Testis (tissue), 3 donors: Measurements from ENCODE around the gene SPACDR. TPM values are rescaled to one million over a fixed set of nuclear protein-coding genes. Genes with fewer than 3 reads are reported as not detected.

Experiments used
- DNase-seq: peaks from one replicate; pipeline ENCODE4 v3.0.0-alpha.2; 2019
- H3K27ac ChIP-seq, 2 donors: fragments of 200-600 bp; sonication (generic); one replicate each; pipeline ENCODE4 v1.5.1; 2019
- H3K27me3 ChIP-seq: fragments of 200-600 bp; sonication (generic); one replicate; pipeline ENCODE4 v1.5.1; 2019
- H3K36me3 ChIP-seq: fragments of 200-600 bp; sonication (generic); one replicate; pipeline ENCODE4 v1.5.1; 2017; ENCODE audit warnings: low read depth; ENCODE audit errors: missing control alignments
- H3K4me1 ChIP-seq: fragments of 200-600 bp; sonication (generic); one replicate; pipeline ENCODE4 v1.5.1; 2019
- H3K4me3 ChIP-seq, 2 donors: fragments of 200-600 bp; sonication (generic); one replicate each; pipeline ENCODE4 v1.5.1; 2017 to 2019
- H3K9me3 ChIP-seq: fragments of 200-600 bp; sonication (generic); one replicate; pipeline ENCODE4 v1.5.1; 2017
- CTCF ChIP-seq, 3 experiments: fragments of 450-650 bp in 2 of 3; fragments of 200-600 bp in 1 of 3; sonication (generic) in 1 of 3; IDR thresholded peaks; one replicate each; pipeline ENCODE4 v1.5.1; 2016 to 2019; ENCODE audit warnings: antibody characterized with exemption in 3 of 3, mild to moderate bottlenecking in 2 of 3, moderate library complexity in 1 of 3
- POLR2A ChIP-seq: fragments of 450-650 bp; IDR thresholded peaks from one replicate; pipeline ENCODE4 v1.6.1; 2017; ENCODE audit warnings: antibody characterized with exemption, mild to moderate bottlenecking, moderate library complexity
- WGBS, 2 donors: methylation state at CpG; one replicate each; pipeline ENCODE4 v1.1.5; 2018; 5-methylcytosine and 5-hydroxymethylcytosine counted together
- intact Hi-C: fragments of 100-400 bp; cut with DNase I; formaldehyde crosslinking; loops from one replicate; pipeline ENCODE4 v1.15.1; 2023; ENCODE audit warnings: low total_unique reads
- polyA plus RNA-seq: library from polyadenylated mRNA; stranded (reverse); fragments of 350-450 nt; fragmentation: Illumina TruSeq; extraction: RNeasy Lipid Tissue Mini Kit (QIAGEN cat#74804); gene quantifications from one replicate; pipeline ENCODE4 v1.2.3, GENCODE V29; 2014; ENCODE audit warnings: low read depth, low replicate concordance; ENCODE audit not compliant: insufficient read depth
- total RNA-seq, 2 donors: library from RNA; depleted of rRNA; stranded (reverse); fragments of >200 nt; gene quantifications; one replicate each; pipeline ENCODE4 v1.2.3, GENCODE V29; 2016

Gene SPACDR
- total and polyA plus RNA-seq, 3 donors from 2014 or later, result 34.0 to 84.9 (median 45.8) TPM

DNA sequence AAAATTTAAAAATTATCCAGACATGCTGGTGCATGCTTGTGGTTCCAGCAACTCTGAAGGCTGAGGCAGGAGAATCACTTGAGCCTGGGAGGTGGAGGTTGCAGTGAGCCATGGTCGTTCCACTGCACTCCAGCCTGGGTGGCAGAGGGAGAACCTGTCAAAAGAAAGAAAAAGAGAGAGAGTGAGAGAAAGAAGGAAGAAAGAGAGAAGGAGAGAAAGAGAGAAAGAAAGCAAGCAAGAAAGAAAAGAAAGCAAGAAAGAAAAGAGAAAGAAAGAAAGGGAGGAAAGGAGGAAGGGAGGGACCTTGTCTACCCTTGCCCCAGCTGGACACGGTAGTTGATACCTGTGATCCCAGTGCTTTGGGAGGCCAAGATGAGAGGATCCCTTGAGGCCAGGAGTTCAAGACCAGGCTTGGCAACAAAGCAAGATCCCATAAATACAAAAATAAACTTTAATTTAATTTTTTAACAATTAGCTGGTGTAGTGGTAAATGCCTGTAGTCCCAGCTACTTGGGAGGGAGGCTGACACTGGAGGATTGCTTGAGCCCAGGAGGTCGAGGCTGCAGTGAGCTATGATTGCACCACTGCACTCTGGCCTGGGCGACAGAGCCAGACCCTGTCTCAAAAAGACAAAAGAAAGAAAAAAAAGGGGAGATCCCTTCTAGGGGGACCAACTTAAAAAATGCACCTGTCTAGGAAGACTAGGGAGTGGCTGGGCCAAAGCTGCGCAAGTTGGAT, 28.8 kb upstream of the SPACDR start:
- no peak for DNase-seq
- no peaks in the 10 kb centered on the region for H3K27me3 ChIP-seq
- intact Hi-C loops, result no loop called here
- TF ChIP-seq CTCF (IDR thresholded peaks at IDR 0.05) (no peak), POLR2A (no peak)
- WGBS, 2 donors, result 75 to 77% methylated on average over 4 to 5 of the region's 5 CpGs
- no peaks in the 10 kb centered on the region for H3K9me3 ChIP-seq
- H3K36me3 ChIP-seq, result no peaks in the 10 kb centered on the region
- peaks cover 8% of the 10 kb centered on the region for H3K4me1 ChIP-seq
- H3K4me3 ChIP-seq, result peak overlapping the region in 1 of 2 donors; percentile 50
- H3K27ac ChIP-seq, result no peak overlapping the region

DNA sequence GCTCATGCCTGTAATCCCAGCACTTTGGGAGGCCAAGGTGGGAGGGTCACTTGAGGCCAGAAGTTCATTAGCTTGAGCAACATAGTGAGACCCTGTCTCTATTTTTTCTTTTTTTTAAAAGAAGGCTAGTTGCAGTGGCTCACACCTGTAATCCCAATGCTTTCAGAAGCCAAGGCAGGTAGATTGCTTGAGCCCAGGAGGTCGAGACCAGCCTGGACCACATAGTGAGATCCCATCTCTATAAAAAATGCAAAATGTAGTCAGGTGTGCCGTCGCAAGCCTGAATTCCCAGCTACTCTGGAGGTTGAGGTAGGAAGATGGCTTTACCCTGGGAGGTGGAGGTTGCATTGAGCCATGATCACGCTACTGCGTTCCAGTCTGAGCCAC, 27.1 kb upstream of the SPACDR start:
- Histone ChIP-seq H3K4me3 (no peak overlapping the region), H3K36me3 (no peaks in the 10 kb centered on the region), H3K4me1 (peaks cover 16% of the 10 kb centered on the region), H3K27me3 (no peaks in the 10 kb centered on the region), H3K9me3 (no peaks in the 10 kb centered on the region), H3K27ac (no peak overlapping the region)
- WGBS, 2 donors, result 87 to 99% methylated on average over 5 of the region's 5 CpGs
- TF ChIP-seq POLR2A (no peak), CTCF (IDR thresholded peaks at IDR 0.05) (no peak)
- DNase-seq, result no peak
- intact Hi-C loops, result no loop called here

GRCh38 chr7:100490483-100491191, 26.6 kb upstream of the SPACDR start:
- Histone ChIP-seq H3K4me1 (peaks cover 18% of the 10 kb centered on the region), H3K36me3 (no peaks in the 10 kb centered on the region), H3K9me3 (no peaks in the 10 kb centered on the region), H3K27me3 (no peaks in the 10 kb centered on the region), H3K4me3 (no peak overlapping the region), H3K27ac (no peak overlapping the region)
- no peak for DNase-seq
- 93 to 95% methylated on average over 24 to 25 of the region's 25 CpGs for WGBS, 2 donors
- intact Hi-C loops, result no loop called here
- no peak for TF ChIP-seq POLR2A

- Histone ChIP-seq H3K4me3 (no peak overlapping the region), H3K36me3 (no peaks in the 10 kb centered on the region), H3K27me3 (no peaks in the 10 kb centered on the region), H3K27ac (no peak overlapping the region), H3K9me3 (no peaks in the 10 kb centered on the region), H3K4me1 (peaks cover 26% of the 10 kb centered on the region)
- DNase-seq, result peak; percentile 75
- TF ChIP-seq CTCF (IDR thresholded peaks at IDR 0.05) (no peak), POLR2A (no peak)
- intact Hi-C loops, result no loop called here
- 53% methylated on average over 9 of the region's 9 CpGs; no CpG with 5 or more reads in 1 of the 2 donors for WGBS, 2 donors
Observed at GRCh38 chr7:100489824-100490223, 25.8 kb upstream of the SPACDR start.

DNA sequence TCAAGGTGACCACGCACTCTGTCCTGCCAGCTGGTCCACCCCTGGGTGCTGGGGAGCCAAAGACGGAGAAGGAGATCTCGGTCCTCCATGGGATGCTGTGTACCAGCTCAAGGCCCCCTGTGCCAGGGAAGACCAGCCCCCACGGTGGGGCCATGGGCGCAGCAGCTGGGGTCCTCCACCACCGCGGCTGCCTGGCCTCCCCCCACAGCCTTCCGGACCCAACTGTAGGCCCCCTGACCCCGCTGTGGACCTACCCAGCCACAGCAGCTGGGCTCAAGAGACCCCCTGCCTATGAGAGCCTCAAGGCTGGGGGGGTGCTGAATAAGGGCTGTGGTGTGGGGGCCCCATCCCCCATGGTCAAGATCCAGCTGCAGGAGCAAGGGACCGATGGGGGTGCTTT, 25.1 kb upstream of the SPACDR start:
- intact Hi-C loops, result no loop called here
- Histone ChIP-seq H3K4me3 (no peak overlapping the region), H3K36me3 (no peaks in the 10 kb centered on the region), H3K27me3 (no peaks in the 10 kb centered on the region), H3K27ac (no peak overlapping the region), H3K9me3 (no peaks in the 10 kb centered on the region), H3K4me1 (peaks cover 29% of the 10 kb centered on the region)
- TF ChIP-seq POLR2A, result no peak
- TF ChIP-seq CTCF (IDR thresholded peaks at IDR 0.05), result no peak
- no peak for DNase-seq
- 65 to 76% methylated on average over 6 to 10 of the region's 10 CpGs for WGBS, 2 donors
